ENCODE results near the gene METTL13.
"Not testable (repeated sequence)": the region's sequence is repeated elsewhere in the genome, so short reads cannot be mapped to it uniquely, and the experiment has no call there.

Gene METTL13

DNA sequence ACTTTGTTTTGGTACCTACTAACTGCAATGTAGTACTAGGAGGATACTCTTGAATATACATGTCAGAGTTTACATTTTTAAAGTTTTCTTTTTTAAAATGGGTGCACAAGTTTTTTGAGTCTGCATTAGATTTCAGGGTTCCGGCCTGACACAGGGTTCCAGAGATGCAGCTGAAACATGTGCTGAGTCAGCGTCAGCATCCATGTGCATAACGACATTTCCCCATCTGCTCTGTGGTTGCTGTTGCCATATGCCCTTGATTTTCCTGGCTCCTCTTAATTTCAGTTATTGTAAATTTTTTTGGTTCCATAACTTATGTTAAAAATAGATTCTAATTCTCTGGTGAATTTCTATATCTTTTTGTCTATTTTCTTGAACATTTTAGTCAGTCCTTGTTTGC is 12.3 kb upstream of the METTL13 start:
- DNase-seq (ENCODE audit: extremely low read depth in 1 of 2, low read depth in 1 of 2) = no peak

DNA sequence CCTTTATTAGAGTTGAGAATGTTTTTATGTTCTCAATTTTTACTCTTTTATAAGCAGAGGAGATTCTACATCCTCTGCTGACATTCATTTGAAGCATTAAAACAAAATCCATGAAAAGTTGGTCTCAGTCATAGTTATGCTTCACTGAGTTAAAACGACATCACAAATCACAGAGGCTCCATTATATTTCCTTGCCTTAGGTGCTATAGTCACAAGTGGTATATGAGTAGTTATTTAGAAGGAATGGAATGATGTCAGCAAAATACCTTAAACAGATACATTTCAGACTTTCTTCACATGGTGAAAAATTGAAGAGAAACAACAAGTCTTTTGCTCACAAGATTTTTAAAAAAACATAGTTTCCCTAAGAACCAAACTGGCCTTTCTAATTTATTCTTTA is 11.7 kb upstream of the METTL13 start:
- no peak for DNase-seq (ENCODE audit: extremely low read depth in 1 of 2, low read depth in 1 of 2)

DNA sequence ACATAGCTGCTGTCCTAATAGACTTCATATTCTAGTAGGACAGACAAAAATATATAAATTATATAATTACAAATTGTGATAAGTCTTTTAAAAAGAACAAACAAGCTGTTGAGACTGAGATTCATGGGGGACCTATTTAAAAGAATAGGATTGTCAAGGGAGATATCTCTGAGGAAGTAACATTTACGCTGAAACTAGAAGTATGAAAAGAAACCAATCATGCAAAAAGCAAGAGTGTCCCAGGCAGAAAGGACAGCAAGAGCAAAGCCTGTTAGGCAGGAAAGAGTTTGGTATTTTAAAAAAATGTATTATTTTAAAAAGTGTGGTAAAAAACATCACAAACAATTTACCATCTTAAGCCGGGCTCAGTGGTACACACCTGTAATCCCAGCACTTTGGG is 9.1 kb upstream of the METTL13 start:
- no peak for DNase-seq (ENCODE audit: extremely low read depth in 1 of 2, low read depth in 1 of 2)

DNA sequence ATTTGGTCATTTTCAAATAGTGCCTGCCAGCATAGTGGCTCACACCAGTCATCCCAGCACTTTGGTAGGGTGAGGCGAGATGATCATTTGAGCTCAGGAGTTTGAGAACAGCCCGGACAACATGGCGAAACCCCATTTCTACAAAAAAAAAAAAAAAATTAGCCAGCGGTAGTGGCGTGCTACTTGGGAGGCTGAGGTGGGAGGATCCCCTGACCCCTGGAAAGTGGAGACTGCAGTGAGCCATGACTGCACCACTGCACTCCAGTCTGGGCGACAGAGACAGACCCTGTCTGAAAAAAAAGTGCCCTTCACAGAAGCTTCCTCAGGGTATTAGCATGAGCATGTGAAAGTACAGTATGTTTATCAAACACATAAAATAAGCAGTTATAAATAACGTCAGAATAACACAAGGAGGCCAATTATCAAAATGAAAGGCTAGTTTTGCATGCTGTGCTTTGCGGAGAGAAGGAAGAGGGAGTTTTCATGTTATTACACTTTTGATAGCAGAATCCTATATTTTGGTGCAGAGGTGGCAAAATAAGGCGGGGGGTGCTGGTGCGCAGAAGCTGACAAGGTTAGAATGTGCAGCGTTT is 781 bp upstream of the METTL13 start:
- no peak for DNase-seq (ENCODE audit: extremely low read depth in 1 of 2, low read depth in 1 of 2)

DNA sequence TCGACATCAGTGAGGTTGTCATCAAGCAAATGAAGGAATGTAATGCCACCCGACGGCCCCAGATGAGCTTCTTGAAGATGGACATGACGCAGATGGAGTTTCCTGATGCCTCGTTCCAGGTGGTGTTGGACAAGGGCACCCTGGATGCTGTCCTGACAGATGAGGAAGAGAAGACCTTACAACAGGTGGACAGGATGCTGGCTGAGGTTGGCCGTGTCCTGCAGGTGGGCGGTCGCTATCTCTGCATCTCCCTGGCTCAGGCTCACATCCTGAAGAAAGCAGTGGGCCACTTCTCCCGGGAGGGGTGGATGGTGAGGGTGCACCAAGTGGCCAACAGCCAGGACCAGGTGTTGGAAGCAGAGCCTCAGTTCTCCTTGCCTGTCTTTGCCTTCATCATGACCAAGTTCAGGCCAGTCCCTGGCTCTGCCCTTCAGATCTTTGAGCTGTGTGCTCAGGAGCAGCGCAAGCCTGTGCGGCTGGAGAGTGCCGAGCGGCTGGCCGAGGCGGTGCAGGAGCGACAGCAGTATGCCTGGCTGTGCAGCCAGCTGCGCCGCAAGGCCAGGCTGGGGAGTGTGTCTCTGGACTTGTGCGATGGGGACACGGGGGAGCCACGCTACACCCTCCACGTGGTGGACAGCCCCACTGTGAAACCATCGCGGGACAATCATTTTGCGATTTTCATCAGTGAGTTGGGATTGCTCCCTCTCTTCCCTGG is 2.5 kb downstream of the METTL13 start:
- no peak for DNase-seq (ENCODE audit: extremely low read depth in 1 of 2, low read depth in 1 of 2)

DNA sequence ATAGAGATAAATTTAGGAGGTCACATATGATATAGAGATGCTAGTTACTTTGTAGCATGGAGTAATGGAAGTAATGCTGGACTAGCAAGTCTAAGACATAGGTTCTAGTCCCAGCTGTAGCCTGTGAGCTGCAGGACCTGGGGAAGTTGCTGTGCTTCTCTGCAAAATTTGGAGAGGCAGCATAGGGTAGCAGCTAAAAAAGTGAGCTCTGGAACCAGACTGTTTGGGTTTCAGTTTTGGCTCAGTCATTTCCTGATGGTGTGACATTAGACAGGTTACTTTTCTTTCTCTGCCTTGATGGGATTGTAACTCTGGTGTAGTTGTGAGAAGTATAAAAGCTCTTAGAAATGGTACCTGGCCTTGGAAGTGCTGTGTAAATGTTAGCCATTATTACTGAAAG is 3.3 kb downstream of the METTL13 start:
- DNase-seq (ENCODE audit: extremely low read depth in 1 of 2, low read depth in 1 of 2) = no peak

DNA sequence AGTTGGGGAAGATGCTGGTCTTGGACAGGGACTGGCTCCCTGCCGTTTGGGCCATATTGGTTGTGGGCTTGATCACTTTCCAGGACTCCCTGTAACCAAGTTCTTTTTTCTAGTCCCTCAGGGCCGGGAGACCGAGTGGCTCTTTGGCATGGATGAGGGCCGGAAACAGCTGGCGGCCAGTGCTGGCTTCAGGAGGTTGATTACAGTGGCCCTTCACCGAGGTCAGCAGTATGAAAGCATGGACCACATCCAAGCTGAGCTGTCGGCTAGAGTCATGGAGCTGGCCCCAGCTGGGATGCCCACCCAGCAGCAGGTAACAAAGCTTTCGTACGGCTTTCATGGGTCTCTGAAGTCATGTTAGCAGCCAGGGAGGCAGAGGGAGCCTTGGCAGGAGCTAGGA is 4.3 kb downstream of the METTL13 start:
- DNase-seq (ENCODE audit: extremely low read depth in 1 of 2, low read depth in 1 of 2) = no peak

DNA sequence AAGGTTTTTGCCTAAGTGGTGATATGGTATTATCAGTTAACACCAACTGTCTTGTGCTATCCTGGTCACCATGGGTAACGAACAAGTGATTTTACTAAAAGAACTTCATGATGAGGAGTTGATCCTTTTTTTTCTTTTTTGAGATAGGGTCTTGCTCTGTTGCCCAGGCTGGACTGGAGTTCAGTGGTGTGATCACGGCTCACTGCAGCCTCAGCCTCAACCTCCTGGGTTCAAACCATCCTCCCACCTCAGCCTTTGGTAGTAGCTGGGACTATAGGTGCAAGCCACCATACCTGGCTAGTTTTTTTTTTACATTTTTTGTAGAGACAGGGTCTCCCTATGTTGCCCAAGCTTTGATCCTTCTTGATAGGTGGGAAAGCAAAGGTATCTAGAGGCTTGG is 5.1 kb downstream of the METTL13 start:
- DNase-seq (ENCODE audit: extremely low read depth in 1 of 2, low read depth in 1 of 2) = no peak

DNA sequence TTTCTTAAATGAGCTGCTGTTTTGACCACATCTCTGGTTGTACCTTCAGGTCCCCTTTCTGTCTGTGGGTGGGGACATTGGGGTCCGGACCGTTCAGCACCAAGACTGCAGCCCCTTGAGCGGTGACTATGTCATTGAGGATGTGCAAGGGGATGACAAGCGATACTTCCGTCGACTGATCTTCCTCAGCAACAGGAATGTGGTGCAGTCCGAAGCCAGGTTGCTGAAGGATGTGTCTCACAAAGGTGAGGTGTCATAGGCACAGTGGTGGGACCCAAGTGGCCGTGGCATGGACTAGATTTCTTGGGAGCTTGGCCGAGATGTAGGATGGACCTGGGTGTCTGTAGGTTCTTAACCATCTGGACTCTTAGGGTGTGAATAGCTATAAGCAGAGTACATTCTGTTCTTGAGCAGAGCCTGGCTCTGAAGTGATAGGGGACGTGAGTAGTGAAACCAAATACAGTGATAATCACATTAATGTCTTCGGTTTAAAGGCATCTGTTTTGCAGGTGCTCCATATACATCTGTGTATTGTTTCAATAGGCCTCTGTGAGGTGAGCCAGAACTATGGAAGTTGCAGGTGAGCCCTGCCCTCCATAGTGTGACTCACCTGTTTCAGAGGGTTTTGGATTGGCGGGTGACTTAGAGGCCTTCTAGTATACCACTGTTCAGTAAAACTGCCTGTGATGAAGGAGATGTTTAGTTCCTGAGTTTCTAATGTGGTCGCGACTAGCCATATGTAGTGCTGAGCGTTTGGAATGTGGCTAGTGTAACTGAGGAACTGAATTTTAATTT is 6.4 kb downstream of the METTL13 start:
- no peak for DNase-seq (ENCODE audit: extremely low read depth in 1 of 2, low read depth in 1 of 2)

DNA sequence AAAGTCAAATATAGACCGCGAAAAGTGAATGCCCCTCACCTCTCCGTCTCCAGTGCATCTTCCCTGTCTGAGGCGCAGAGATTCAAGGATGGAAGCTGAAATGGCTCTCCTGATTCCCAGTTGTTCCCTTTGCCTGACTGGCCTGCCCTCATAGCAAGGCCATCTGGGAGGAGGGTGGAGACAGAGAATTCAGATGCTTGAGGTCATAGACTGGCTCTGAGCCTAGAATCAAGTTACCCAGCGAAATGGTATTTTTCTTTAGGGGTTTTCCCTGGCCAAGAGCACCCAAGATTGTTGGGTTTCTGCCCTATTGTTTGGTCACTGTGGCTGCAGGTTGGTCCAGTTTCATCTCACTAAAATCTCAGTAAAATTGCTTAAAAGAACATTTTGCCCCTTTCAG is 7.2 kb downstream of the METTL13 start:
- DNase-seq (ENCODE audit: extremely low read depth in 1 of 2, low read depth in 1 of 2) = no peak

DNA sequence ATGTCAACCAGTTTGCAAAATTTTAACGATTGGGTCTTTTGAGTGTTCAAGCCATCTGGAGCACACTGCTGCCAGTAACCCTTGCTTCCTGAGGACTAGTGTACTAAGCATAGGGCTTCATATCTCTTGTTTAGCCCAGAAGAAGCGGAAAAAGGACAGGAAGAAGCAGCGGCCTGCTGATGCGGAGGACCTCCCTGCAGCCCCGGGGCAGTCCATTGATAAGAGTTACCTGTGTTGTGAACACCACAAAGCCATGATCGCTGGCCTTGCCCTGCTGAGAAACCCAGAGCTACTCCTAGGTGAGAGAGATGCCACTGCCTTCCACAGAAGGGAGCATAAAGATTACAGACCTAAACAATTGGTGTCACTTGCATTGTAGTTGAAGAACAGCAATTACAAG is 8.9 kb downstream of the METTL13 start:
- DNase-seq (ENCODE audit: extremely low read depth in 1 of 2, low read depth in 1 of 2) = no peak

DNA sequence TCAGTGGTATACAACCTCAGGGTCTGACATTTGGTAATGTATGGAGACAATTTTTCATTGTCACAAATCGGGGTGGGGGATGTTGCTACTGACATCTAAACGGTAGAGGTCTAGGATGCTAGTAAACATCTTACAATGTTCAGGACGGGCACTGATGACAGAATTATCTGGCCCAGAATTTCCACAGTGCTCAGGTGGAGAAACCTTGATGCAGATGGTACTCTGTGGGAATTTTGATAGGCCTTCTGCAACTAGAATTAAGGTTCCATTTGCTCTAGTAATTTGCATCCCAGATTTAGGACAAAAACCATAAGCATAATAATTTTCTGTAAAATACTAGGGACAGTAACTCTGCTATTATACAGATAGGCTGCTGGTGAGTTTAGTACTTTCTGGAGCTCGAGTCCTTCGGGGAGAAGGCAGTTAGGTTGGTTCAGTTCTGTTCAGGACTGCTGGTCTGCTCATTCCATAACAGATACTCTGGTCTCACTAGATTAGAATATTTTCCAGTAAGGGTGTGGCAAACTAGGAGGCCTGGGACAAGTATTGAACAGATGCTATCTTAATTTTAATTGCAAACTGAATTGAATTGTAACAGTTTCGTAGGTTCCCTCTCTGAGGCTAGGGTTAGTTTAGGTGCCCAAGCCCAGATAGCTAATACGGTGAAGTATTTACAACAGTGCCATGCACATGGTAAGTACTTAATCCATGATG is 11.4 kb downstream of the METTL13 start:
- DNase-seq (ENCODE audit: extremely low read depth in 1 of 2, low read depth in 1 of 2) = no peak

DNA sequence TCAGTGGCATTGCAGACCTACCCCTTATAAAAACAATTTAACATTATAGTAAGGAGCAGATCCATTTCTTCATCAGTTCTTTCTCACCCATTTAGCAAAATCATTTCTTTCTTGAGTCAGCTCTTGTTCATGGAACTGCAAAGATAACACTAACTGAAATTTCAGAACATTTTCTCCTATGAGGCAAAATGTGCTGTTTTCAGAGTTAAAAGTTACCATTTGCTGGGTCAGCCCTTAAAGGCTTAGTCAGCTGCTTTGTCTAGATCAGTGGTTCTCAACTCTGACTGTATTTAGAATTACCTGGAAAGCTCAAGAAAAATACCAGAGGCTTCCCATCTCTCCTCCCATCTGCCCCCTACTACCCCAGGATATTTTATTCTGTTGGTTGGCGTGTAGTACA is 12.2 kb downstream of the METTL13 start:
- no peak for DNase-seq (ENCODE audit: extremely low read depth in 1 of 2, low read depth in 1 of 2)

DNA sequence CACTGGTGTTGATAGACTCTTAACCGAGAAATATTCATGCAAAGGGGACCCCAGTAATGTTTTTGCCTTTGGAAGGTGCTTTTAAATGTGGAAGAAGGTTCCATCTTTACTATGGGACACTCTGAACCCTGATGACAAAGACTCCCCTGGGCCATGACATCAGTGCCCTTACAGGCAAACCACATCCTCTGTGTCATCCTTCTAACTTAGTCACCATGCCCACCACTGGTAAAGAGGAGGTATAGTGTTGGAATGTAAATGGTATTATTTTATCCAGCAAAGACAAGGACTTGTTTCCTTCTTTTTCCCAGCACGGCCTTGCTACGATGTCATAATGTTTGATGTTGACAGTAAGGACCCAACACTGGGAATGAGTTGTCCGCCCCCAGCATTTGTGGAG is 12.6 kb downstream of the METTL13 start:
- no peak for DNase-seq (ENCODE audit: extremely low read depth in 1 of 2, low read depth in 1 of 2)

DNA sequence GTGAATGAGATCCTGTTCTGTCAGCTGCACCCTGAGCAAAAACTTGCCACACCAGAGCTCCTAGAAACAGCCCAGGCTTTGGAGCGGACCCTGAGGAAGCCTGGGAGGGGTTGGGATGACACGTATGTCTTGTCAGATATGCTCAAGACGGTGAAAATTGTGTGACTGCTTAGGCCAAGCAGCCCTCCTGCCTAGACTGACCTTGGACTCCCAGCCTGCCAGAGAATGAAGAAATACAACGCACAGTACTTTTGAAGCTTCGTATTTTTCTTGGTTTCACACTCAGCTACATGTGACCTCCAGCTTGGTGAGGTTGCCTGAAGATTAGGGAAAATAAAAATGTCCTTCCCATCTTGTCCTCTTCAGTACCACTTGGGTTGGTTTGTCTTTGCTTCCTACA is 15.1 kb downstream of the METTL13 start:
- DNase-seq (ENCODE audit: extremely low read depth in 1 of 2, low read depth in 1 of 2) = no peak

DNA sequence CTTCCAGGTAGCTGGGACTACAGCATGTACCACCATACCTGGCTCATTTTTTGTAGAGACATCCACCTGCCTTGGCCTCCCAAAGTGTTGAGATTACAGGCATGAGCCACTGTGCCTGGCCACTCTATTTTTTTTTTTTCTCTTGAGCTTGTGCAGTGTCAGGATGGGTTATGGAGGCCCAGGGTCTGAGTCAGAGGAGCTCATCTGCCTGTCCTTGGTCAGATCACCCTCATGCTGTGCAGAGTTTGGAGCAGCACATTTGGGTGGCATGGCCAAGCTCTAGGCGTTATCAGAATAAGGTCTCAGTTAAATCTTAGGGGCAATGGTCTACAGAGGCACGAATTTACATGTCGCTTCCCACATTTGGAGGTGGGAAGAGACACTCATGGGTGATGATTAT is 16.9 kb downstream of the METTL13 start:
- DNase-seq (ENCODE audit: extremely low read depth in 1 of 2, low read depth in 1 of 2) = no peak

DNA sequence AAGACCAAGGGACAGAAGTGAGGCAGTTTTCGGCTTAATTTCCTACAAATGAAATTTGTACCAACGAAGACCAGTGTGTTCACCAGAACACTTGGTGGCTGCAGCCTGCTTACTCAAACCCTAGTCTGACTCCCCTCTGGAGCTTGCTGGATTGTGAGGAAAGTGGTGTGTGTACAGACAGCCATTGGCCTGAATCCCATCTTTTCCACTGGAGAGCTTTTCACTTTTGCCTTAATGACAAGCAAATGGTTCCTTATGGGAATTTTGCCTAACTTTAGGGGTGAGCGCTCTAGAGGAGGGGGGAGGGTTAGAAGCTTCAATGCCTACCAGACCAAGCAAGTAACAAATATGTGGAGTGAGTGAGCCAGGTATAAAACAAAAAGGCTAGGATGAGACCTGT is 17.3 kb downstream of the METTL13 start:
- no peak for DNase-seq (ENCODE audit: extremely low read depth in 1 of 2, low read depth in 1 of 2)

DNA sequence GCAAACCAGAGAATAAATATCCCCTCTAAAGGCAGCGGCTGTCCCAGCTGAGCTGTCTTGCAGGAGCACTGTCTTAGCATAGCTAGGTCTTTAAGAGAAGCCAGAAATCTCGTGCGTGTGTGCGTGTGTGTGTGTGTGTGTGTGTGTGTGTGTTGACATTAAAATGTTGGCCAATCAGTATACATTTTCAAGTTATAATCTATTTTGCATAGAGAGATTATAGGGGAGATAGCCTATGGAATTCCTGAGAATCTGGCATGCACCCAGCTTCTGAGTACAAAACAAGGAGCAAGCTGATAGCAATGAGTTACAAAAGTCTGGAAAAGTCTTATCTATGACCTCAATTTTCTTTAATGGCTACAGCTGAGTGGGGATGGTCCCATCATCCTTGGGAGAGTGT is 17.7 kb downstream of the METTL13 start:
- DNase-seq (ENCODE audit: extremely low read depth in 1 of 2, low read depth in 1 of 2) = no peak

DNA sequence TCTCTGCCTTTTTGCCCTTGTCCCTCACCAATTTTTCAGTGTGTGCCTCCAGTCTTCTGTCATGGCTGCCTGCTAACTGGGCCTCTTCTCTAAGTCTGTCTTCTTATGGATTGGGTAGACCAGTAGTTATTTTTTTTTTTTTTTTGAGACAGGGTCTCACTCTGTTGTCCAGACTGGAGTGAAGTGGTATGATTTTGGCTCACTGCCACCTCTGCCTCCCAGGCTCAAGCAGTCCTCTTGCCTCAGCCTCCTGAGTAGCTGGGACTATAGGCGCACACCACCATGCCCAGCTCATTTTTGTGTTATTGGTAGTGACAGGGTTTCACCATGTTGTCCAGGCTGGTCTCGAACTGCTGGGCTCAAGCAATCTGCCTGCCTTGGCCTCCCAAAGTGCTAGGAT is 18.2 kb downstream of the METTL13 start:
- not testable (repeated sequence) for DNase-seq (ENCODE audit: extremely low read depth in 1 of 2, low read depth in 1 of 2)

DNA sequence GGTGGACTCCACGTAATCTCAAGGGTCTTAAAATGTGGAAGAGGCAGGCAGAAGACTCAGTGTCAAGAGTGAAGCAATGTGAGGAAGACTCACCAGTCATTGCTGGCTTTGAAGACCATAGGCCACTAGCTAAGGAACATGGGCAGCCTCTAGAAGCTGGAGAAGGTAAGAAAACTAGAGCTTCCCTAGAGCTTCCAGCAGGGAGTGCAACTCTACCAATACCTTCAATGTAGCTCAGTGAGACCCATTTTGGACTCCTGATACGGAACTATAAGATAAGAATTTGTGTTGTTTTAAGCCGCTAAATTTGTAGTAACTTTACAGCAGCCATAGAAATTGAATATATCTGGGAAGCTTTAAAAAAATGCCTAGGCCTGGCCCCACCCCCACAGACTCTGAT is 18.9 kb downstream of the METTL13 start:
- DNase-seq (ENCODE audit: extremely low read depth in 1 of 2, low read depth in 1 of 2) = no peak

DNA sequence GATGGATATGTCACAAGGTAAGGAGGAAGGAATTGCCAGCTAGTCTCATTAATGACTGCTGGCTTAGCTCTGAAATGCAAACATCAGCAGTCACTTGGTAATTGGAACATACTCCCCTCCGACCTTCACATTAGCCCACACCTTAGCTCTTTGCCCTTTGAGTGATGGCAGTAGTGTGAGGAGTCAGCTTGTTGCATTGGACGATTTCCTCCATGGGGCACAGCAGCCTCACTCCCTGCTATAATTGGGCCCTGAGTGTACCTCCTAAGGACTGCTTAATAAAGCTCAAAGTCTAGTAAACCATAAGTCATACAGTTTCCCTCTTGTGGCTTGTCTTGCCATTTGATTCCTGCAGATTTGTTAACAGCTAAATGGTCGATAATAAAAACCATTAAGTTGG is 19.4 kb downstream of the METTL13 start:
- no peak for DNase-seq (ENCODE audit: extremely low read depth in 1 of 2, low read depth in 1 of 2)

DNA sequence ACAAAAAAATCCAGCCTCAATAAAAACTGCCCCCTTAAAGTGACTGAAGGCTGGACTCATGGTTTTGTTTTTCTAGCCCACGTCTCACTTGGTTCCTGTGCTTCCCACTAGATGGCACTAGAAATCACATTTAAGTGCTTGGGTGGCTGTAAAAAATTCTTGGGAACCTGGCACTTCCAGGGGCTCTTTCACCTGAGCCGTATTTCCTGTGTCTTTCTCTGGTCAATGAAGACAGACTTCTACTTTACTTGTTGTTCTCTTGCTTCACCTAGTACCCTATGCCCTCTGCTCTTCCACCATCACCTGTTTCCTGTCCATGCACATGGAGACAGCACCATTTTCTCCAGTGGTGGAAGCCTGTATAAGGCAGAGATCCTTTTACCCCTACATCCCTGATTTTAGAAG is 20.0 kb downstream of the METTL13 start:
- no peak for DNase-seq (ENCODE audit: extremely low read depth in 1 of 2, low read depth in 1 of 2)
